ENCODE data around the gene CENPVL3.
A peak's percentile ranks its signal among the peaks of the same experiment; 100 is the strongest.

Gene CENPVL3

GRCh38 chrX:51606446-51606845 is 12.3 kb downstream of the CENPVL3 start:
- H3K27me3 ChIP-seq (ENCODE audit: insufficient read depth, low read length): no peaks in the 10 kb centered on the region
- H3K4me2 ChIP-seq (ENCODE audit: low read length): no peak overlapping the region
- no peak overlapping the region for H3K27ac ChIP-seq (ENCODE audit: low read depth, low read length)
- H4K8ac ChIP-seq (ENCODE audit: low read depth, low read length): no peak overlapping the region
- H2AFZ ChIP-seq (ENCODE audit: insufficient read depth, low read length, poor library complexity): no peak overlapping the region
- H2BK12ac ChIP-seq (ENCODE audit: low read length): no peak overlapping the region
- H2BK120ac ChIP-seq (ENCODE audit: insufficient read depth, low read length, poor library complexity): no peak overlapping the region
- no peak overlapping the region for H4K12ac ChIP-seq (ENCODE audit: low read depth, low read length)
- no peak overlapping the region for H3K4ac ChIP-seq (ENCODE audit: low read depth, low read length)
- no peak overlapping the region for H3K9ac ChIP-seq (ENCODE audit: low read length)
- H3K79me1 ChIP-seq (ENCODE audit: low read length): no peaks in the 10 kb centered on the region
- no peaks in the 10 kb centered on the region for H3K79me2 ChIP-seq (ENCODE audit: control insufficient read depth, insufficient read depth, low read length, poor library complexity)
- no peak overlapping the region for H3K4me3 ChIP-seq (ENCODE audit: low read depth, low read length)
- H2BK5ac ChIP-seq (ENCODE audit: low read depth, low read length, poor library complexity): no peak overlapping the region
- no peaks in the 10 kb centered on the region for H3K4me1 ChIP-seq (ENCODE audit: control insufficient read depth in 1 of 2, insufficient read depth in 2 of 2, low read length in 2 of 2)
- H3K14ac ChIP-seq (ENCODE audit: low read length): no peak overlapping the region
- H4K91ac ChIP-seq (ENCODE audit: low read depth, low read length): no peak overlapping the region
- no peaks in the 10 kb centered on the region for H3K36me3 ChIP-seq (ENCODE audit: control insufficient read depth in 1 of 2, insufficient read depth in 2 of 2, low read length in 2 of 2)
- no peak overlapping the region for H2AK5ac ChIP-seq (ENCODE audit: low read length)
- no peaks in the 10 kb centered on the region for H3K9me3 ChIP-seq (ENCODE audit: insufficient read depth, low read depth, low read length)
- DNase-seq: no peak
- no peak overlapping the region for H3K18ac ChIP-seq (ENCODE audit: low read length)
- WGBS (ENCODE audit: extremely low coverage, insufficient coverage, insufficient read length): no CpG with 5 or more reads among the region's 2 CpGs
- H3K23ac ChIP-seq (ENCODE audit: low read length): no peak overlapping the region

- DNase-seq: no peak
- H4K12ac ChIP-seq (ENCODE audit: low read depth, low read length): no peak overlapping the region
- no peaks in the 10 kb centered on the region for H3K9me3 ChIP-seq (ENCODE audit: insufficient read depth, low read depth, low read length)
- H4K8ac ChIP-seq (ENCODE audit: low read depth, low read length): no peak overlapping the region
- WGBS (ENCODE audit: extremely low coverage, insufficient coverage, insufficient read length): no CpG with 5 or more reads among the region's 7 CpGs
- H3K23ac ChIP-seq (ENCODE audit: low read length): no peak overlapping the region
- no peak overlapping the region for H2BK120ac ChIP-seq (ENCODE audit: insufficient read depth, low read length, poor library complexity)
- no peaks in the 10 kb centered on the region for H3K79me2 ChIP-seq (ENCODE audit: control insufficient read depth, insufficient read depth, low read length, poor library complexity)
- no peaks in the 10 kb centered on the region for H3K4me1 ChIP-seq (ENCODE audit: control insufficient read depth in 1 of 2, insufficient read depth in 2 of 2, low read length in 2 of 2)
- no peak overlapping the region for H3K4me2 ChIP-seq (ENCODE audit: low read length)
- no peak overlapping the region for H3K27ac ChIP-seq (ENCODE audit: low read depth, low read length)
- H3K36me3 ChIP-seq (ENCODE audit: control insufficient read depth in 1 of 2, insufficient read depth in 2 of 2, low read length in 2 of 2): no peaks in the 10 kb centered on the region
- no peak overlapping the region for H3K4ac ChIP-seq (ENCODE audit: low read depth, low read length)
- no peak overlapping the region for H2BK5ac ChIP-seq (ENCODE audit: low read depth, low read length, poor library complexity)
- H3K4me3 ChIP-seq (ENCODE audit: low read depth, low read length): no peak overlapping the region
- no peak overlapping the region for H3K18ac ChIP-seq (ENCODE audit: low read length)
- H3K27me3 ChIP-seq (ENCODE audit: insufficient read depth, low read length): no peaks in the 10 kb centered on the region
- no peak overlapping the region for H3K14ac ChIP-seq (ENCODE audit: low read length)
- H3K79me1 ChIP-seq (ENCODE audit: low read length): no peaks in the 10 kb centered on the region
- no peak overlapping the region for H2BK12ac ChIP-seq (ENCODE audit: low read length)
- H2AK5ac ChIP-seq (ENCODE audit: low read length): no peak overlapping the region
- H2AFZ ChIP-seq (ENCODE audit: insufficient read depth, low read length, poor library complexity): no peak overlapping the region
- H3K9ac ChIP-seq (ENCODE audit: low read length): no peak overlapping the region
- H4K91ac ChIP-seq (ENCODE audit: low read depth, low read length): no peak overlapping the region
Observed at GRCh38 chrX:51598899-51599298, 19.8 kb downstream of the CENPVL3 start.

DNA sequence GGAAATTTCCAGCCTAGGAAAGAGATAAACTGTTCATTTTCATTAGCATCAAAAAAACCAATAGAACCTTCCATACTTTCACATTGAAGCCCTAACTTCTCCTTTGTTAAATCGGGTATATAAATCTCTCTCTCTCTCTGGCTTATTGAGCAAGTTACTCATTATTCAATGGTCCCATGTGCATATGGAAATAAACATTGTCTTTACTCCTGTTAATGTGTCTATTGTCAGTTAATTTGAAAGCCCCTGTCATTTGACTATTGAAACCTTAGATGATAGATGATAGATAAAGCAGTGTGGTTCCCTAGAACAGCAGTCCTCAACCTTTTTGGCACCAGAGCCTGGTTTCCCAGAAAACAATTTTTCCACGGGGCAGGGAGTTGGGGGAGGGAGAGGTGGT is 46.8 kb downstream of the CENPVL3 start:
- no peaks in the 10 kb centered on the region for H3K79me2 ChIP-seq (ENCODE audit: control insufficient read depth, insufficient read depth, low read length, poor library complexity)
- no peak overlapping the region for H4K12ac ChIP-seq (ENCODE audit: low read depth, low read length)
- H2AK5ac ChIP-seq (ENCODE audit: low read length): no peak overlapping the region
- H3K14ac ChIP-seq (ENCODE audit: low read length): no peak overlapping the region
- no peak for DNase-seq
- no peak overlapping the region for H4K91ac ChIP-seq (ENCODE audit: low read depth, low read length)
- no peak overlapping the region for H3K4me2 ChIP-seq (ENCODE audit: low read length)
- no peak overlapping the region for H3K27ac ChIP-seq (ENCODE audit: low read depth, low read length)
- no peaks in the 10 kb centered on the region for H3K9me3 ChIP-seq (ENCODE audit: insufficient read depth, low read depth, low read length)
- H4K8ac ChIP-seq (ENCODE audit: low read depth, low read length): no peak overlapping the region
- H3K4me3 ChIP-seq (ENCODE audit: low read depth, low read length): no peak overlapping the region
- WGBS (ENCODE audit: extremely low coverage, insufficient coverage, insufficient read length): no CpG with 5 or more reads among the region's 2 CpGs
- H3K18ac ChIP-seq (ENCODE audit: low read length): no peak overlapping the region
- H2AFZ ChIP-seq (ENCODE audit: insufficient read depth, low read length, poor library complexity): no peak overlapping the region
- H3K9ac ChIP-seq (ENCODE audit: low read length): no peak overlapping the region
- H3K36me3 ChIP-seq (ENCODE audit: control insufficient read depth in 1 of 2, insufficient read depth in 2 of 2, low read length in 2 of 2): no peaks in the 10 kb centered on the region
- H2BK12ac ChIP-seq (ENCODE audit: low read length): no peak overlapping the region
- no peak overlapping the region for H3K4ac ChIP-seq (ENCODE audit: low read depth, low read length)
- H3K4me1 ChIP-seq (ENCODE audit: control insufficient read depth in 1 of 2, insufficient read depth in 2 of 2, low read length in 2 of 2): peaks cover 0 to 3% of the 10 kb centered on the region in 2 experiments
- H3K79me1 ChIP-seq (ENCODE audit: low read length): no peaks in the 10 kb centered on the region
- no peak overlapping the region for H2BK120ac ChIP-seq (ENCODE audit: insufficient read depth, low read length, poor library complexity)
- H3K23ac ChIP-seq (ENCODE audit: low read length): no peak overlapping the region
- no peak overlapping the region for H2BK5ac ChIP-seq (ENCODE audit: low read depth, low read length, poor library complexity)
- H3K27me3 ChIP-seq (ENCODE audit: insufficient read depth, low read length): no peaks in the 10 kb centered on the region

DNA sequence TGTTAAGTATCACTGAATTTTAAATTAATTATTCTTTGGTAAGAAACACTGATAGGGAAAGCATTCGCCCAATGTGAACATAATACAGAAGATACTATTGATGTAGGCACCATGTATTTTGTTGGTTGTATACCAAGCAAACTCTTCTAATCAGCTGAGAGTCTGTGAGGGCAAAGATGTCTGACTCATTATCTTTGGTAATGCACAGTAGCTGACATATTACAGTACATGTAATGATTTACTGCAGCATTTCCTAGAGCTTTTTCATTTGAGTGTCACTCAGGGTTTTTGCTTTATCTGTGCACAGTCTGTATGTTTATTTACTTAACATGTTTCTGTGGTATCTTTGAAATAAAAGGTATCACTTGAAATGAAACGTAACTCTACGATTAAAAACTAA is 49.2 kb downstream of the CENPVL3 start:
- Histone ChIP-seq H3K23ac (ENCODE audit: low read length) (no peak overlapping the region), H3K27ac (ENCODE audit: low read depth, low read length) (no peak overlapping the region), H3K27me3 (ENCODE audit: insufficient read depth, low read length) (no peaks in the 10 kb centered on the region), H3K79me1 (ENCODE audit: low read length) (no peaks in the 10 kb centered on the region), H3K9me3 (ENCODE audit: insufficient read depth, low read depth, low read length) (no peaks in the 10 kb centered on the region), H2BK120ac (ENCODE audit: insufficient read depth, low read length, poor library complexity) (no peak overlapping the region), H4K8ac (ENCODE audit: low read depth, low read length) (no peak overlapping the region), H3K36me3 (ENCODE audit: control insufficient read depth in 1 of 2, insufficient read depth in 2 of 2, low read length in 2 of 2) (no peaks in the 10 kb centered on the region), H3K14ac (ENCODE audit: low read length) (no peak overlapping the region), H2AFZ (ENCODE audit: insufficient read depth, low read length, poor library complexity) (no peak overlapping the region), H4K91ac (ENCODE audit: low read depth, low read length) (no peak overlapping the region), H3K4ac (ENCODE audit: low read depth, low read length) (no peak overlapping the region), H3K4me1 (ENCODE audit: control insufficient read depth in 1 of 2, insufficient read depth in 2 of 2, low read length in 2 of 2) (peaks cover 0 to 3% of the 10 kb centered on the region in 2 experiments), H4K12ac (ENCODE audit: low read depth, low read length) (no peak overlapping the region), H3K79me2 (ENCODE audit: control insufficient read depth, insufficient read depth, low read length, poor library complexity) (no peaks in the 10 kb centered on the region), H3K18ac (ENCODE audit: low read length) (no peak overlapping the region), H3K9ac (ENCODE audit: low read length) (no peak overlapping the region), H3K4me3 (ENCODE audit: low read depth, low read length) (no peak overlapping the region), H2BK5ac (ENCODE audit: low read depth, low read length, poor library complexity) (no peak overlapping the region), H3K4me2 (ENCODE audit: low read length) (no peak overlapping the region), H2AK5ac (ENCODE audit: low read length) (no peak overlapping the region), H2BK12ac (ENCODE audit: low read length) (no peak overlapping the region)
- no CpG with 5 or more reads among the region's 3 CpGs for WGBS (ENCODE audit: extremely low coverage, insufficient coverage, insufficient read length)
- peak in 1 of 2 donors; percentile 33 for DNase-seq
